Measurements from ENCODE around the gene KCNC3. TPM values are rescaled to one million over a fixed set of nuclear protein-coding genes. Genes with fewer than 3 reads are reported as not detected.

KCNC3 gene
- total and polyA plus RNA-seq, 10 of the 15 experiments (the other 5 are each of a cell fraction or from before 2014, with no cell fraction given), result 0.08 to 3.8 (median 0.44) TPM; not detected in 2

DNA sequence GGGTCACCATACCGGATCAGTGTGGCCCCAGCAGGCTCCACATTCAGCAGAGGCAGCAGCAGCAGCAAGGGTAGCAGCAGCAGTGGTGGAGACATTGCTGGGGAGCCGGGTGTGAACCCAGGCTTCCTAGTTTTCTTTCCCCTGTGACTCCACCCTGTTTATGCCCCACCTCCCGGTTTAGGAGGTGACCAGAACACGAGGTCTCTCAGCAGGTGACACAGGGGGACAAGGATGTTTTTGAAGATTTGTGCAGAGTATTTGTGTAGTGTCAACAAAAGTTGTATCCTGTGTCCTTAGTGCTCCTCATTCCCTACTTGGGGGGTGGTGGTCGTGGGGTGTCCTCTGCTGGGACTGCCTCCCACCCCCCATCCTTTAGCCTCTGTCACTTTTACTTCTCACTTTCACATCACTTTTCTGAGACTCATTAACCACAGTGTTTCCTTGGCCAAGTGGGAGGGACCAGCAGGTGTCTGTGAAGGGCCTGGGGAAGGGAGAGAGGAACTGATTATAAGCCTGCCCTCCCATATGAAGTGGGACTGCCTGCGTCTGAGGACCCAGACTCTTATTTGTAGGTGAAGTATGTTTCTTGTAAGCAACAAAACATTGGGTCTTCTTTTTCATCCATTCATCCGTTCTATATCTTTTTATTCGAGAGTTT, 15.6 kb upstream of the KCNC3 start (continued):
- TF ChIP-seq, protein P1, sequence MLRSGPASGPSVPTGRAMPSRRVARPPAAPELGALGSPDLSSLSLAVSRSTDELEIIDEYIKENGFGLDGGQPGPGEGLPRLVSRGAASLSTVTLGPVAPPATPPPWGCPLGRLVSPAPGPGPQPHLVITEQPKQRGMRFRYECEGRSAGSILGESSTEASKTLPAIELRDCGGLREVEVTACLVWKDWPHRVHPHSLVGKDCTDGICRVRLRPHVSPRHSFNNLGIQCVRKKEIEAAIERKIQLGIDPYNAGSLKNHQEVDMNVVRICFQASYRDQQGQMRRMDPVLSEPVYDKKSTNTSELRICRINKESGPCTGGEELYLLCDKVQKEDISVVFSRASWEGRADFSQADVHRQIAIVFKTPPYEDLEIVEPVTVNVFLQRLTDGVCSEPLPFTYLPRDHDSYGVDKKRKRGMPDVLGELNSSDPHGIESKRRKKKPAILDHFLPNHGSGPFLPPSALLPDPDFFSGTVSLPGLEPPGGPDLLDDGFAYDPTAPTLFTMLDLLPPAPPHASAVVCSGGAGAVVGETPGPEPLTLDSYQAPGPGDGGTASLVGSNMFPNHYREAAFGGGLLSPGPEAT (IDR thresholded peaks at IDR 0.05; ENCODE audit: low read depth), result peak; percentile 95
- TF ChIP-seq EED (IDR thresholded peaks at IDR 0.05; ENCODE audit: low read depth) (peak; percentile 97), YY1 (IDR thresholded peaks at IDR 0.05; ENCODE audit: low read depth, low read length) (peak; percentile 71), RAD51 (IDR thresholded peaks at IDR 0.05) (peak; percentile 84), IRF4 (IDR thresholded peaks at IDR 0.05; ENCODE audit: low read depth, low read length) (peak; percentile 92), CHD2 (IDR thresholded peaks at IDR 0.05; ENCODE audit: borderline replicate concordance, low read depth, low read length) (peak; percentile 55; the same call in 1 of the 2 replicates), NBN (IDR thresholded peaks at IDR 0.05) (peak; percentile 96)
- TF ChIP-seq, protein P2, sequence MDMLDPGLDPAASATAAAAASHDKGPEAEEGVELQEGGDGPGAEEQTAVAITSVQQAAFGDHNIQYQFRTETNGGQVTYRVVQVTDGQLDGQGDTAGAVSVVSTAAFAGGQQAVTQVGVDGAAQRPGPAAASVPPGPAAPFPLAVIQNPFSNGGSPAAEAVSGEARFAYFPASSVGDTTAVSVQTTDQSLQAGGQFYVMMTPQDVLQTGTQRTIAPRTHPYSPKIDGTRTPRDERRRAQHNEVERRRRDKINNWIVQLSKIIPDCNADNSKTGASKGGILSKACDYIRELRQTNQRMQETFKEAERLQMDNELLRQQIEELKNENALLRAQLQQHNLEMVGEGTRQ (IDR thresholded peaks at IDR 0.05; ENCODE audit: borderline replicate concordance, low read depth, low read length), result no peak; the same call in 1 of the 2 replicates
- TF ChIP-seq, protein P3, sequence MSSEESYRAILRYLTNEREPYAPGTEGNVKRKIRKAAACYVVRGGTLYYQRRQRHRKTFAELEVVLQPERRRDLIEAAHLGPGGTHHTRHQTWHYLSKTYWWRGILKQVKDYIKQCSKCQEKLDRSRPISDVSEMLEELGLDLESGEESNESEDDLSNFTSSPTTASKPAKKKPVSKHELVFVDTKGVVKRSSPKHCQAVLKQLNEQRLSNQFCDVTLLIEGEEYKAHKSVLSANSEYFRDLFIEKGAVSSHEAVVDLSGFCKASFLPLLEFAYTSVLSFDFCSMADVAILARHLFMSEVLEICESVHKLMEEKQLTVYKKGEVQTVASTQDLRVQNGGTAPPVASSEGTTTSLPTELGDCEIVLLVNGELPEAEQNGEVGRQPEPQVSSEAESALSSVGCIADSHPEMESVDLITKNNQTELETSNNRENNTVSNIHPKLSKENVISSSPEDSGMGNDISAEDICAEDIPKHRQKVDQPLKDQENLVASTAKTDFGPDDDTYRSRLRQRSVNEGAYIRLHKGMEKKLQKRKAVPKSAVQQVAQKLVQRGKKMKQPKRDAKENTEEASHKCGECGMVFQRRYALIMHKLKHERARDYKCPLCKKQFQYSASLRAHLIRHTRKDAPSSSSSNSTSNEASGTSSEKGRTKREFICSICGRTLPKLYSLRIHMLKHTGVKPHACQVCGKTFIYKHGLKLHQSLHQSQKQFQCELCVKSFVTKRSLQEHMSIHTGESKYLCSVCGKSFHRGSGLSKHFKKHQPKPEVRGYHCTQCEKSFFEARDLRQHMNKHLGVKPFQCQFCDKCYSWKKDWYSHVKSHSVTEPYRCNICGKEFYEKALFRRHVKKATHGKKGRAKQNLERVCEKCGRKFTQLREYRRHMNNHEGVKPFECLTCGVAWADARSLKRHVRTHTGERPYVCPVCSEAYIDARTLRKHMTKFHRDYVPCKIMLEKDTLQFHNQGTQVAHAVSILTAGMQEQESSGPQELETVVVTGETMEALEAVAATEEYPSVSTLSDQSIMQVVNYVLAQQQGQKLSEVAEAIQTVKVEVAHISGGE (CRISPR knock-in tag; IDR thresholded peaks at IDR 0.05), result no peak
